SK-N-SH (cell line): ENCODE results near the gene TPO. TPM values are rescaled to one million over a fixed set of nuclear protein-coding genes. Genes with fewer than 3 reads are reported as not detected.

Experiments used
- CTCF ChIA-PET: fragments of 300-600, 350-600 bp; formaldehyde crosslinking; extraction: SDS; loops from one replicate; lab custom pipeline; 2021; lab: Yijun Ruan, JAX
- POLR2A ChIA-PET: fragments of 350-600 bp; sonication (Branson Sonifier 250); formaldehyde crosslinking; extraction: SDS; loops from one replicate; lab custom pipeline; 2020; ENCODE audit warnings: antibody characterized with exemption, inconsistent platforms; lab: Yijun Ruan, JAX
- DNase-seq: peaks from one replicate; pipeline ENCODE4 v3.0.0; 2012
- H2AFZ ChIP-seq: fragments of 200-600 bp; sonication (generic); 2 replicates; pipeline ENCODE4 v1.8.1; 2016; ENCODE audit warnings: antibody characterized with exemption, mild to moderate bottlenecking, low read depth
- H3F3A ChIP-seq: fragments of 200-600 bp; sonication (generic); replicated peaks from 2 replicates; pipeline ENCODE3; 2016; ENCODE audit warnings: antibody characterized with exemption, mild to moderate bottlenecking; ENCODE audit not compliant: insufficient read depth
- H3K27ac ChIP-seq, 2 experiments: fragments of 200-500 bp in 1 of 2; fragments of 200-600 bp in 1 of 2; sonication (Bioruptor generic) in 1 of 2; sonication (generic), shearing (Covaris generic) in 1 of 2; 2 replicates each; pipeline versions ENCODE4 v1.5.1 to v1.6.1; 2014 to 2016; ENCODE audit warnings: low read depth in 2 of 2, inconsistent platforms in 1 of 2, low read length in 1 of 2, mild to moderate bottlenecking in 1 of 2, mixed read lengths in 1 of 2
- H3K27me3 ChIP-seq: fragments of 200-600 bp; sonication (generic), shearing (Covaris generic); 2 replicates; pipeline ENCODE4 v1.6.1; 2016; ENCODE audit warnings: mixed run types; ENCODE audit not compliant: insufficient read depth
- H3K36me3 ChIP-seq, 2 experiments: fragments of 200-500 bp in 1 of 2; fragments of 200-600 bp in 1 of 2; sonication (Bioruptor generic) in 1 of 2; sonication (generic) in 1 of 2; replicated peaks in 1 of 2; 2 replicates each; pipeline versions ENCODE3 to v1.5.1; 2014 to 2016; ENCODE audit warnings: low read length in 1 of 2, mild to moderate bottlenecking in 1 of 2; ENCODE audit not compliant: insufficient read depth in 2 of 2, control insufficient read depth in 1 of 2
- H3K4me1 ChIP-seq, 2 experiments: fragments of 200-500 bp in 1 of 2; fragments of 200-600 bp in 1 of 2; sonication (Bioruptor generic) in 1 of 2; sonication (generic), shearing (Covaris generic) in 1 of 2; 2 replicates each; pipeline versions ENCODE4 v1.5.1 to v1.6.1; 2014 to 2016; ENCODE audit warnings: low read depth in 1 of 2, low read length in 1 of 2, mixed run types in 1 of 2; ENCODE audit not compliant: insufficient read depth in 2 of 2, control insufficient read depth in 1 of 2
- H3K4me2 ChIP-seq: fragments of 200-600 bp; sonication (generic), shearing (Covaris generic); 2 replicates; pipeline ENCODE4 v1.6.1; 2017; ENCODE audit warnings: mixed run types
- H3K4me3 ChIP-seq, 2 experiments: fragments of 200-500 bp in 1 of 2; fragments of 200-600 bp in 1 of 2; sonication (Bioruptor generic) in 1 of 2; sonication (generic), shearing (Covaris generic) in 1 of 2; 2 replicates each; pipeline versions ENCODE4 v1.5.1 to v1.8.1; 2014 to 2016; ENCODE audit warnings: low read depth in 2 of 2, inconsistent platforms in 1 of 2, low read length in 1 of 2, mild to moderate bottlenecking in 1 of 2, mixed read lengths in 1 of 2, moderate library complexity in 1 of 2
- H3K79me2 ChIP-seq: fragments of 200-600 bp; sonication (generic); 2 replicates; pipeline ENCODE4 v1.8.1; 2017; ENCODE audit warnings: mild to moderate bottlenecking; ENCODE audit not compliant: insufficient read depth
- H3K9ac ChIP-seq: fragments of 200-600 bp; sonication (generic); 2 replicates; pipeline ENCODE4 v1.6.1; 2017; ENCODE audit warnings: mixed run types
- H3K9me2 ChIP-seq: fragments of 200-600 bp; sonication (generic); 2 replicates; pipeline ENCODE4 v1.6.1; 2017; ENCODE audit warnings: mixed run types
- H3K9me3 ChIP-seq: fragments of 200-600 bp; sonication (generic); 2 replicates; pipeline ENCODE4 v1.6.1; 2017; ENCODE audit warnings: mixed run types, mild to moderate bottlenecking, moderate library complexity
- H4K20me1 ChIP-seq: fragments of 200-600 bp; sonication (generic); 2 replicates; pipeline ENCODE4 v1.6.1; 2017; ENCODE audit warnings: mild to moderate bottlenecking, mixed run types; ENCODE audit not compliant: insufficient read depth
- CTCF ChIP-seq: fragments of 200-600 bp; sonication (generic); IDR thresholded peaks from 2 replicates; pipeline ENCODE4 v1.6.1; 2017; ENCODE audit warnings: antibody characterized with exemption, mild to moderate bottlenecking, moderate library complexity
- FOXJ3 ChIP-seq: sonication (generic); formaldehyde crosslinking; IDR thresholded peaks from 2 replicates; pipeline ENCODE4 v1.5.1; 2020; ENCODE audit warnings: mild to moderate bottlenecking, missing genetic modification reagents
- MXI1 ChIP-seq: IDR thresholded peaks from 2 replicates; pipeline ENCODE4 v1.6.1; 2012; ENCODE audit warnings: mild to moderate bottlenecking, low read depth, low read length, improper control_type of control experiment
- NFIC ChIP-seq: IDR thresholded peaks from 2 replicates; pipeline ENCODE4 v1.4.0; 2012; ENCODE audit warnings: borderline replicate concordance
- NRF1 ChIP-seq: IDR thresholded peaks from 2 replicates; pipeline ENCODE4 v1.6.1; 2012; ENCODE audit warnings: low read depth, mild to moderate bottlenecking, low read length
- RXRA ChIP-seq: IDR thresholded peaks from 2 replicates; pipeline ENCODE4 v1.4.0; 2012; ENCODE audit warnings: low read depth, mild to moderate bottlenecking, borderline replicate concordance
- YY1 ChIP-seq: IDR thresholded peaks from 2 replicates; pipeline ENCODE4 v1.4.0; 2012; ENCODE audit warnings: low read depth, mild to moderate bottlenecking
- ZBTB33 ChIP-seq: IDR thresholded peaks from 2 replicates; pipeline ENCODE4 v1.4.0; 2012; ENCODE audit warnings: low read depth, borderline replicate concordance
- WGBS: methylation state at CpG from one replicate; pipeline ENCODE4 v1.1.6; 2017; ENCODE audit warnings: low lambda C conversion rate; 5-methylcytosine and 5-hydroxymethylcytosine counted together
- polyA plus RNA-seq, 3 experiments: library from polyadenylated mRNA; depleted of rRNA; stranded (reverse); fragments of >200 nt; gene quantifications; 2 replicates each; pipeline ENCODE4 v1.2.3, GENCODE V29; 2012
- TF ChIP-seq, protein P1 (sequence below): IDR thresholded peaks from 2 replicates; pipeline ENCODE4 v1.4.0; 2012; ENCODE audit warnings: low read depth
- TF ChIP-seq, protein P2 (sequence below): IDR thresholded peaks from 2 replicates; pipeline ENCODE4 v1.4.0; 2012; ENCODE audit warnings: low read depth, borderline replicate concordance

TPO gene
- polyA plus RNA-seq, 1 of the 3 experiments (the other 2 are of a cell fraction) = not detected

GRCh38 chr2:1581965-1582625, 168.8 kb downstream of the TPO start:
- H3K27me3 ChIP-seq = no peaks in the 10 kb centered on the region
- no peaks in the 10 kb centered on the region for H3K36me3 ChIP-seq
- H3K79me2 ChIP-seq = no peaks in the 10 kb centered on the region
- WGBS = 73% methylated on average over 9 of the region's 10 CpGs
- H4K20me1 ChIP-seq = no peaks in the 10 kb centered on the region
- no peak for DNase-seq
- TF ChIP-seq ZBTB33 (no peak), RXRA (no peak), YY1 (no peak), MXI1 (no peak), NFIC (no peak), FOXJ3 (CRISPR knock-in tag) (no peak), NRF1 (no peak)
- TF ChIP-seq, protein P1, sequence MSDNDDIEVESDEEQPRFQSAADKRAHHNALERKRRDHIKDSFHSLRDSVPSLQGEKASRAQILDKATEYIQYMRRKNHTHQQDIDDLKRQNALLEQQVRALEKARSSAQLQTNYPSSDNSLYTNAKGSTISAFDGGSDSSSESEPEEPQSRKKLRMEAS = no peak
- TF ChIP-seq, protein P2, sequence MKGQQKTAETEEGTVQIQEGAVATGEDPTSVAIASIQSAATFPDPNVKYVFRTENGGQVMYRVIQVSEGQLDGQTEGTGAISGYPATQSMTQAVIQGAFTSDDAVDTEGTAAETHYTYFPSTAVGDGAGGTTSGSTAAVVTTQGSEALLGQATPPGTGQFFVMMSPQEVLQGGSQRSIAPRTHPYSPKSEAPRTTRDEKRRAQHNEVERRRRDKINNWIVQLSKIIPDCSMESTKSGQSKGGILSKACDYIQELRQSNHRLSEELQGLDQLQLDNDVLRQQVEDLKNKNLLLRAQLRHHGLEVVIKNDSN = no peak
- CTCF ChIA-PET = interaction anchor here (0.5 to 2.3 kb wide), 8 partner anchors 9 to 195 kb away, joined by 3 to 10 read pairs (median 4); no protein-coding TSS in a partner anchor
- no peaks in the 10 kb centered on the region for H3K9me2 ChIP-seq
- H3K4me2 ChIP-seq = no peak overlapping the region
- no peak overlapping the region for H3K9ac ChIP-seq
- H3K9me3 ChIP-seq = no peaks in the 10 kb centered on the region
- no peak overlapping the region for H2AFZ ChIP-seq
- POLR2A ChIA-PET = no interaction called here
- H3K4me1 ChIP-seq = no peaks in the 10 kb centered on the region; a peak in 1 of 4 replicates
- no peak overlapping the region for H3K27ac ChIP-seq
- no peak overlapping the region for H3K4me3 ChIP-seq
- no peaks in the 10 kb centered on the region for H3F3A ChIP-seq

GRCh38 chr2:1582891-1583341, 169.7 kb downstream of the TPO start:
- Histone ChIP-seq H3K9ac (no peak overlapping the region), H3K4me1 (no peaks in the 10 kb centered on the region; a peak in 1 of 4 replicates), H3F3A (no peaks in the 10 kb centered on the region), H3K9me2 (no peaks in the 10 kb centered on the region), H3K27me3 (no peaks in the 10 kb centered on the region), H3K4me3 (no peak overlapping the region), H2AFZ (no peak overlapping the region), H3K79me2 (no peaks in the 10 kb centered on the region), H4K20me1 (no peaks in the 10 kb centered on the region), H3K27ac (no peak overlapping the region), H3K9me3 (no peaks in the 10 kb centered on the region), H3K36me3 (no peaks in the 10 kb centered on the region)
- 83% methylated on average over 22 of the region's 22 CpGs for WGBS
- DNase-seq = no peak
- ChIA-PET POLR2A (no interaction called here), CTCF (interaction anchor here (1.1 to 2.3 kb wide), 7 partner anchors 8 to 195 kb away, joined by 3 to 10 read pairs (median 5); no protein-coding TSS in a partner anchor)
- TF ChIP-seq CTCF = no peak
- TF ChIP-seq, all 33 proteins: peak for 0
- H3K4me2 ChIP-seq = no peak overlapping the region
